ENCODE data around the gene TIGD1.

TIGD1 gene

GRCh38 chr2:232550354-232551249 is at the start of gene TIGD1, which contains the start of gene EIF4E2:
TIGD1 (minus strand) TSS chr2:232550557; CDS start chr2:232549882, 675 bp downstream.
EIF4E2 (plus strand) TSS chr2:232550689; CDS start chr2:232550725, 36 bp downstream.
- peak within 1 kb of the TSS; percentile 94 for H3K4me3 ChIP-seq (ENCODE audit: control insufficient read depth, low read depth, low read length)
- peak; percentile 35 for TF ChIP-seq CTCF (IDR thresholded peaks at IDR 0.05; ENCODE audit: control insufficient read depth, insufficient read depth, low read depth, low read length, missing control alignments)

GRCh38 chr2:232598293-232598692 is 47.9 kb upstream of the TIGD1 start:
- no peak for DNase-seq (ENCODE audit: low read depth)
- no peak overlapping the region for H3K4me3 ChIP-seq (ENCODE audit: control insufficient read depth, low read depth, low read length)
- no peak for TF ChIP-seq CTCF (IDR thresholded peaks at IDR 0.05; ENCODE audit: control insufficient read depth, insufficient read depth, low read depth, low read length, missing control alignments)

More at GRCh38 chr2:232550354-232551249, at the start of gene TIGD1, which contains the start of gene EIF4E2:
- peak; percentile 61 for DNase-seq (ENCODE audit: low read depth)

DNA sequence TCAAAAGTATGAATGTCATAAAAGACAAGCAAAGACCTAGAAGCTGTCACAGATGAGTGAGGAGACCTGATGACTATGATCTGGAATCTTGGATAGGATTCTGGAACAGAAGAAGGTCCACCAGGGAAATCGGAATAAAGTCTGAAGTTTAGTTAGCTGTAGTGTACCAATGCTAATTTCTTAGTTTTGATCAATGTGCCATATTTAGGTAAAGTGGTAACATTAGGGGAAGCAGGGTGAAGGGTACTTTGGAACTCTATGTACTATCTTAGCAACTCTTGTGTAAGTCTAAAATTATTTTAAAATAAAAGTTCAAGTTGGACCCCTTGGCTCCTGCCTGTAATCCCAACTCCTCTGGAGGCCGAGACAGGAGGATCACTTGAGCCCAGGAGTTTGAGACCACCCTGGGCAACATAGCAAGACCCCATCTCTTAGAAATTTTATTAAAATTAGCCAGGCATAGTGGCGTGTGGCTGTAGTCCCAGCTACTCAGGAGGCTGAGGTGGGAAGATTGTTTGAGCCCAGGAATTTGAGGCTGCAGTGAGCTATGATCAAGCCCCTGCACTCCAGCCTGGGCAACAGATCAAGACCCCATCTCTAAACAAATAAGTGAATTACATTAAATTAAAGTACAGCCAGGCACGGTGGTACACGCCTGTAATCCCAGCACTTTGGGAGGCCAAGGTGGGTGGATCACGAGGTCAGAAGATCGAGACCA is 47.2 kb upstream of the TIGD1 start:
- no peak for DNase-seq (ENCODE audit: low read depth)
- TF ChIP-seq CTCF (IDR thresholded peaks at IDR 0.05; ENCODE audit: control insufficient read depth, insufficient read depth, low read depth, low read length, missing control alignments) = no peak
- H3K4me3 ChIP-seq (ENCODE audit: control insufficient read depth, low read depth, low read length) = no peak overlapping the region

GRCh38 chr2:232593982-232594381 is 43.6 kb upstream of the TIGD1 start:
- no peak for DNase-seq (ENCODE audit: low read depth)
- no peak overlapping the region for H3K4me3 ChIP-seq (ENCODE audit: control insufficient read depth, low read depth, low read length)

GRCh38 chr2:232592772-232593395 is 42.5 kb upstream of the TIGD1 start:
- DNase-seq (ENCODE audit: low read depth) = peak; percentile 83
- H3K4me3 ChIP-seq (ENCODE audit: control insufficient read depth, low read depth, low read length) = no peak overlapping the region
- TF ChIP-seq CTCF (IDR thresholded peaks at IDR 0.05; ENCODE audit: control insufficient read depth, insufficient read depth, low read depth, low read length, missing control alignments) = peak; percentile 13

More at GRCh38 chr2:232593982-232594381, 43.6 kb upstream of the TIGD1 start:
- no peak for TF ChIP-seq CTCF (IDR thresholded peaks at IDR 0.05; ENCODE audit: control insufficient read depth, insufficient read depth, low read depth, low read length, missing control alignments)

Data from AG09309 (cell line).